ENCODE data around the gene FRMPD4. TPM values are rescaled to one million over a fixed set of nuclear protein-coding genes. Genes with fewer than 3 reads are reported as not detected.

Gene FRMPD4
- polyA plus RNA-seq, 2 of the 4 experiments (the other 2 are of a cell fraction) = 0.08 to 0.28 TPM

GRCh38 chrX:12709047-12709446, 570.8 kb downstream of the FRMPD4 start:
- H3K9me3 ChIP-seq = no peaks in the 10 kb centered on the region
- POLR2A ChIA-PET = no interaction called here
- FAIRE-seq (peak; percentile 18), ATAC-seq (no peak), DNase-seq (ENCODE audit: low read depth in 1 of 2, low spot score in 1 of 2) (no peak)
- CTCF ChIA-PET = interaction anchor here (1.1 kb wide), 1 partner anchor 1177 kb away, joined by 3 read pairs; no protein-coding TSS in a partner anchor
- TF ChIP-seq NPAS2 (CRISPR knock-in tag; IDR thresholded peaks at IDR 0.05; ENCODE audit: borderline replicate concordance) = no peak
- TF ChIP-seq NFE2L2 (conservative IDR thresholded peaks at IDR 0.05; ENCODE audit: low read length) = no peak
- no peak for TF ChIP-seq BCL3 (IDR thresholded peaks at IDR 0.05)
- TF ChIP-seq USF2 (IDR thresholded peaks at IDR 0.05) = no peak
- no peak for TF ChIP-seq HMGXB4 (CRISPR knock-in tag; IDR thresholded peaks at IDR 0.05; ENCODE audit: borderline replicate concordance)
- TF ChIP-seq HES2 (IDR thresholded peaks at IDR 0.05) = no peak
- H3K4me2 ChIP-seq = no peak overlapping the region
- H3K4me3 ChIP-seq = no peak overlapping the region
- no peak overlapping the region for H3K27ac ChIP-seq
- WGBS (ENCODE audit: missing lambda C conversion rate) = 70% methylated on average over 9 of the region's 9 CpGs
- H3K4me1 ChIP-seq = no peaks in the 10 kb centered on the region

- ChIA-PET CTCF (interaction anchor here (0.8 to 1.5 kb wide), 3 partner anchors 9 to 14 kb away, joined by 3 to 6 read pairs (median 3); no protein-coding TSS in a partner anchor), POLR2A (no interaction called here)
- DNase-seq (ENCODE audit: low read depth in 1 of 2, low spot score in 1 of 2) (no peak), FAIRE-seq (no peak), ATAC-seq (no peak)
- Histone ChIP-seq H3K4me2 (no peak overlapping the region), H3K9me3 (no peaks in the 10 kb centered on the region), H3K4me1 (no peaks in the 10 kb centered on the region), H3K27ac (no peak overlapping the region), H3K4me3 (no peak overlapping the region)
- no peak for TF ChIP-seq CEBPB (IDR thresholded peaks at IDR 0.05)
- TF ChIP-seq KDM1A (IDR thresholded peaks at IDR 0.05; ENCODE audit: low read depth) = no peak
- no peak for TF ChIP-seq MAFK (IDR thresholded peaks at IDR 0.05; ENCODE audit: partially characterized antibody)
- TF ChIP-seq MAX (IDR thresholded peaks at IDR 0.05) = no peak
- no peak for TF ChIP-seq RCOR1 (IDR thresholded peaks at IDR 0.05; ENCODE audit: low read depth, low read length)
- TF ChIP-seq POLR2A (IDR thresholded peaks at IDR 0.05; ENCODE audit: low read length) = no peak
- TF ChIP-seq CHD2 (IDR thresholded peaks at IDR 0.05; ENCODE audit: low read length, partially characterized antibody) = no peak
- no peak for TF ChIP-seq ZC3H11A (IDR thresholded peaks at IDR 0.05)
- no peak for TF ChIP-seq JUN (IDR thresholded peaks at IDR 0.05)
- no peak for TF ChIP-seq PBX3 (IDR thresholded peaks at IDR 0.05)
- TF ChIP-seq FOSL2 (IDR thresholded peaks at IDR 0.05) = no peak
- TF ChIP-seq FOSL2 (CRISPR knock-in tag; IDR thresholded peaks at IDR 0.05) = no peak
- no peak for TF ChIP-seq HOXA7 (CRISPR knock-in tag; IDR thresholded peaks at IDR 0.05)
- no peak for TF ChIP-seq RARB (CRISPR knock-in tag; IDR thresholded peaks at IDR 0.05)
- TF ChIP-seq CBX2 (IDR thresholded peaks at IDR 0.05; ENCODE audit: borderline replicate concordance, low read depth) = no peak
- TF ChIP-seq NPAS2 (CRISPR knock-in tag; IDR thresholded peaks at IDR 0.05; ENCODE audit: borderline replicate concordance) = no peak
- no peak for TF ChIP-seq USF2 (IDR thresholded peaks at IDR 0.05)
- WGBS (ENCODE audit: missing lambda C conversion rate) = 32% methylated on average over 4 of the region's 4 CpGs
Measured at GRCh38 chrX:12711435-12712040, 573.3 kb downstream of the FRMPD4 start.

Measured in A549 (cell line).